T follicular helper cell (primary cell): ENCODE data around the gene P3H2.
"Not testable (repeated sequence)": the region's sequence is repeated elsewhere in the genome, so short reads cannot be mapped to it uniquely, and the experiment has no call there.

ENCODE experiments used
- DNase-seq: peaks from one replicate; pipeline ENCODE4 v3.0.0-alpha.2; 2020; ENCODE audit warnings: low read depth
- total RNA-seq, 2 experiments: gene quantifications; one replicate each; lab custom pipeline; 2026; lab: John Stamatoyannopoulos, UW

Gene P3H2
- 0 to 0.06 reads per million in 2 experiments for total RNA-seq

GRCh38 chr3:190120269-190121060 is at the start of gene P3H2:
Gene P3H2 (minus strand): TSS chr3:190120897. CDS start chr3:190120731, 166 bp downstream.
- no peak for DNase-seq

GRCh38 chr3:190169877-190170276 is 49.2 kb upstream of the P3H2 start:
- DNase-seq: no peak

GRCh38 chr3:190169243-190169642 is 48.5 kb upstream of the P3H2 start:
- no peak for DNase-seq

- no peak for DNase-seq
Observed at GRCh38 chr3:190167936-190168680, 47.4 kb upstream of the P3H2 start.

GRCh38 chr3:190166948-190167347 is 46.3 kb upstream of the P3H2 start:
- DNase-seq: no peak

- DNase-seq: no peak
Observed at GRCh38 chr3:190165253-190165652, 44.6 kb upstream of the P3H2 start.

GRCh38 chr3:190162013-190162412 is 41.3 kb upstream of the P3H2 start:
- DNase-seq: not testable (repeated sequence)

- no peak for DNase-seq
Observed at GRCh38 chr3:190159902-190160435, 39.3 kb upstream of the P3H2 start.

- DNase-seq: no peak
Observed at GRCh38 chr3:190158261-190158660, 37.6 kb upstream of the P3H2 start.

GRCh38 chr3:190155752-190156151 is 35.1 kb upstream of the P3H2 start:
- no peak for DNase-seq

- DNase-seq: no peak
Observed at GRCh38 chr3:190150681-190151080, 30.0 kb upstream of the P3H2 start.

- DNase-seq: not testable (repeated sequence)
Observed at GRCh38 chr3:190149830-190150619, 29.3 kb upstream of the P3H2 start.

- DNase-seq: not testable (repeated sequence)
Observed at GRCh38 chr3:190144793-190145192, 24.1 kb upstream of the P3H2 start.

- no peak for DNase-seq
Observed at GRCh38 chr3:190142041-190142440, 21.3 kb upstream of the P3H2 start.

- DNase-seq: no peak
Observed at GRCh38 chr3:190139365-190139764, 18.7 kb upstream of the P3H2 start.

- no peak for DNase-seq
Observed at GRCh38 chr3:190132371-190132770, 11.7 kb upstream of the P3H2 start.

GRCh38 chr3:190131329-190131728 is 10.6 kb upstream of the P3H2 start:
- no peak for DNase-seq

GRCh38 chr3:190130696-190131095 is 10.0 kb upstream of the P3H2 start:
- no peak for DNase-seq

GRCh38 chr3:190130037-190130436 is 9.3 kb upstream of the P3H2 start:
- no peak for DNase-seq

- no peak for DNase-seq
Observed at GRCh38 chr3:190127797-190128196, 7.1 kb upstream of the P3H2 start.

- no peak for DNase-seq
Observed at GRCh38 chr3:190127195-190127594, 6.5 kb upstream of the P3H2 start.

GRCh38 chr3:190125436-190126068 is 4.9 kb upstream of the P3H2 start:
- DNase-seq: no peak
